DND-41 (cell line): ENCODE data around the gene SMAD9.
"Not testable (repeated sequence)": the region's sequence is repeated elsewhere in the genome, so short reads cannot be mapped to it uniquely, and the experiment has no call there.

Experiments used
- ATAC-seq: fragments of 200-7000 bp; cut with Tn5 transposase; 3 replicates; pipeline ENCODE4 v1.9.1; 2021; ENCODE audit warnings: low read depth; ENCODE audit not compliant: insufficient read depth
- DNase-seq: peaks from one replicate; pipeline ENCODE4 v3.0.0-alpha.2; 2020
- H2AFZ ChIP-seq: 2 replicates; pipeline ENCODE4 v1.6.0; 2012; ENCODE audit warnings: low read depth, low read length
- H3K27ac ChIP-seq: 2 replicates; pipeline ENCODE4 v1.5.1; 2012; ENCODE audit warnings: low read length, inconsistent platforms
- H3K27me3 ChIP-seq: fragments of 200-600 bp; sonication (generic); 2 replicates; pipeline ENCODE4 v1.6.0; 2012; ENCODE audit warnings: low read length, mild to moderate bottlenecking, inconsistent platforms; ENCODE audit not compliant: insufficient read depth, poor library complexity
- H3K36me3 ChIP-seq: 2 replicates; pipeline ENCODE4 v1.5.1; 2012; ENCODE audit warnings: low read length, inconsistent platforms; ENCODE audit not compliant: insufficient read depth
- H3K4me1 ChIP-seq: 2 replicates; pipeline ENCODE4 v1.5.1; 2012; ENCODE audit warnings: mild to moderate bottlenecking, low read length; ENCODE audit not compliant: insufficient read depth
- H3K4me2 ChIP-seq: 2 replicates; pipeline ENCODE4 v1.6.0; 2012; ENCODE audit warnings: mild to moderate bottlenecking, moderate library complexity, low read length, inconsistent platforms; ENCODE audit not compliant: insufficient read depth
- H3K4me3 ChIP-seq, 2 experiments: fragments of 200-600 bp in 1 of 2; shearing (Covaris generic) in 1 of 2; 2 replicates each; pipeline ENCODE4 v1.5.1; 2012 to 2016; ENCODE audit warnings: inconsistent platforms in 2 of 2, low read length in 2 of 2, mild to moderate bottlenecking in 2 of 2, low read depth in 1 of 2, moderate library complexity in 1 of 2
- H3K79me2 ChIP-seq: 2 replicates; pipeline ENCODE4 v1.6.0; 2012; ENCODE audit warnings: low read length, inconsistent platforms; ENCODE audit not compliant: insufficient read depth
- H3K9ac ChIP-seq: 2 replicates; pipeline ENCODE4 v1.6.0; 2012; ENCODE audit warnings: low read depth, mild to moderate bottlenecking, inconsistent platforms, low read length, moderate library complexity
- H3K9me3 ChIP-seq: 2 replicates; pipeline ENCODE4 v1.5.1; 2012; ENCODE audit warnings: low read length, moderate library complexity, mild to moderate bottlenecking, inconsistent platforms; ENCODE audit not compliant: insufficient read depth, severe bottlenecking
- H4K20me1 ChIP-seq: 2 replicates; pipeline ENCODE4 v1.6.0; 2012; ENCODE audit warnings: low read length; ENCODE audit not compliant: insufficient read depth
- EZH2 ChIP-seq: IDR thresholded peaks from 3 replicates; pipeline ENCODE4 v1.6.1; 2012; ENCODE audit warnings: borderline replicate concordance, low read depth, mild to moderate bottlenecking, moderate library complexity, low read length, inconsistent platforms; ENCODE audit not compliant: severe bottlenecking
- TF ChIP-seq, protein P1 (sequence below): IDR thresholded peaks from 2 replicates; pipeline ENCODE4 v1.5.1; 2012; ENCODE audit warnings: borderline replicate concordance, low read length, moderate library complexity, mild to moderate bottlenecking; ENCODE audit not compliant: poor library complexity, severe bottlenecking; ENCODE audit errors: extremely low read depth

The SMAD9 gene

DNA sequence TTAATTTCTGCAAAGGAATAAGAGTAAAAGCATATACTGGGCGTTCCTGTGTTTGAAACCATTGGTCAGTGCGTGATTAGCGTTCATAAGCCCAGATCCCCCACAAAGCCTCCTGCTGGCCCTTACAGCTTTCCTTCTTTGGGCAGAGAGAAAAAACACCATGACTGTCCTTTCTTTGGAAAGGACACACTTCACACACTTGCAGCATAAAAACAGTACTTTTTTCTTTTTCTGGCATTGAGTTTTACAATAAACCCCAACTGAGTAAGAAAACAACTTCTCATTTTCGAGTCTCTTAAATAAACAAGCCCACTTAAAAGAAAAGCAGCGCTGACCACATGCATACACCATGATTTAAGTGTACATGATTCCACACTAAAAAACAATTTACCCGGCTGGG is 35.8 kb downstream of the SMAD9 start:
- H3K9me3 ChIP-seq: no peaks in the 10 kb centered on the region
- no peak overlapping the region for H3K4me3 ChIP-seq
- TF ChIP-seq, protein P1, sequence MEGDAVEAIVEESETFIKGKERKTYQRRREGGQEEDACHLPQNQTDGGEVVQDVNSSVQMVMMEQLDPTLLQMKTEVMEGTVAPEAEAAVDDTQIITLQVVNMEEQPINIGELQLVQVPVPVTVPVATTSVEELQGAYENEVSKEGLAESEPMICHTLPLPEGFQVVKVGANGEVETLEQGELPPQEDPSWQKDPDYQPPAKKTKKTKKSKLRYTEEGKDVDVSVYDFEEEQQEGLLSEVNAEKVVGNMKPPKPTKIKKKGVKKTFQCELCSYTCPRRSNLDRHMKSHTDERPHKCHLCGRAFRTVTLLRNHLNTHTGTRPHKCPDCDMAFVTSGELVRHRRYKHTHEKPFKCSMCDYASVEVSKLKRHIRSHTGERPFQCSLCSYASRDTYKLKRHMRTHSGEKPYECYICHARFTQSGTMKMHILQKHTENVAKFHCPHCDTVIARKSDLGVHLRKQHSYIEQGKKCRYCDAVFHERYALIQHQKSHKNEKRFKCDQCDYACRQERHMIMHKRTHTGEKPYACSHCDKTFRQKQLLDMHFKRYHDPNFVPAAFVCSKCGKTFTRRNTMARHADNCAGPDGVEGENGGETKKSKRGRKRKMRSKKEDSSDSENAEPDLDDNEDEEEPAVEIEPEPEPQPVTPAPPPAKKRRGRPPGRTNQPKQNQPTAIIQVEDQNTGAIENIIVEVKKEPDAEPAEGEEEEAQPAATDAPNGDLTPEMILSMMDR: no peak
- no peak for TF ChIP-seq EZH2
- H3K27me3 ChIP-seq: peaks cover 3% of the 10 kb centered on the region
- H3K9ac ChIP-seq: no peak overlapping the region
- no peak overlapping the region for H2AFZ ChIP-seq
- H3K79me2 ChIP-seq: no peaks in the 10 kb centered on the region
- no peak for DNase-seq
- H3K4me2 ChIP-seq: no peak overlapping the region
- no peaks in the 10 kb centered on the region for H3K36me3 ChIP-seq
- H4K20me1 ChIP-seq: no peaks in the 10 kb centered on the region
- ATAC-seq: no peak
- no peaks in the 10 kb centered on the region for H3K4me1 ChIP-seq
- H3K27ac ChIP-seq: no peak overlapping the region

DNA sequence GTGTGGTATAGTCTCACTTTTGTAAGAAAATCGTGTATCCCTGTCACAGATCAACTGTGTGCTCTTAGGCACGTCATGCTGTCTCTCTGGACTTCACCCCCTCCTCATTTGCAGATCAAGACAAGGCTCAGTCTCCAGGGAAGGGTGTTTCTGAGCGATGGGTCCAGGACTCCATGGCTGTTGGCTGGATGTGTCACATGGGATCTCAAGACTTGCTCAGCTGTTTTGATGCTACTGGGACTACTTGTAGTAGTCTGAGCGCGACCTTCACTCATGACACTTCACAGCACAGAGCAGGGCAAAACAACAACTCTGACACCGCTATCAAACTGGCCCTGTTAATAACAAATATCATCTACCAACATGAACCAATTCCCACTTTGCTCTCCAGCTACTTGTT is 36.2 kb downstream of the SMAD9 start:
- Histone ChIP-seq H3K9ac (no peak overlapping the region), H3K36me3 (no peaks in the 10 kb centered on the region), H2AFZ (no peak overlapping the region), H3K27me3 (peaks cover 3% of the 10 kb centered on the region), H3K4me3 (no peak overlapping the region), H3K9me3 (no peaks in the 10 kb centered on the region), H3K27ac (no peak overlapping the region), H4K20me1 (no peaks in the 10 kb centered on the region), H3K4me2 (no peak overlapping the region), H3K4me1 (no peaks in the 10 kb centered on the region), H3K79me2 (no peaks in the 10 kb centered on the region)
- TF ChIP-seq, protein P1: no peak
- no peak for TF ChIP-seq EZH2
- DNase-seq: no peak
- no peak for ATAC-seq

DNA sequence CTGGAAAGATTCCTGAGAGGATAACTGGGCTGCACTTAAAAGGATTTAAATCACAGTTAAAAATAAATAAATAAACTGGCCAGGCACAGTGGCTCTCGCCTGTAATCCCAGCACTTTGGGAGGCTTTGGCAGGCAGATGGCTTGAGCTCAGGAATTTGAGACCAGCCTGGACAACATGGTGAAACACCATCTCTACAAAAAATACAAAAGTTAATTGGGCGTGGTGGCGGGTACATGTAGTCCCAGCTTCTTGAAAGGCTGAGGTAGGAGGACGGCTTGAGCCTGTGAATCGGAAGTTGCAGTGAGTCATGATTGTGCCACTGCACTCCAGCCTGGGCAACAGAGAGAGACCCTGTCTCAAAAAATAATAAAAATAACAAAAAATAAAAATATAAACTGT is 36.6 kb downstream of the SMAD9 start:
- H3K4me2 ChIP-seq, H3K4me3 ChIP-seq, DNase-seq, H4K20me1 ChIP-seq, H3K36me3 ChIP-seq, H3K4me1 ChIP-seq, H2AFZ ChIP-seq, H3K9ac ChIP-seq, ATAC-seq, H3K79me2 ChIP-seq, H3K27ac ChIP-seq, H3K9me3 ChIP-seq, H3K27me3 ChIP-seq: not testable (repeated sequence)

DNA sequence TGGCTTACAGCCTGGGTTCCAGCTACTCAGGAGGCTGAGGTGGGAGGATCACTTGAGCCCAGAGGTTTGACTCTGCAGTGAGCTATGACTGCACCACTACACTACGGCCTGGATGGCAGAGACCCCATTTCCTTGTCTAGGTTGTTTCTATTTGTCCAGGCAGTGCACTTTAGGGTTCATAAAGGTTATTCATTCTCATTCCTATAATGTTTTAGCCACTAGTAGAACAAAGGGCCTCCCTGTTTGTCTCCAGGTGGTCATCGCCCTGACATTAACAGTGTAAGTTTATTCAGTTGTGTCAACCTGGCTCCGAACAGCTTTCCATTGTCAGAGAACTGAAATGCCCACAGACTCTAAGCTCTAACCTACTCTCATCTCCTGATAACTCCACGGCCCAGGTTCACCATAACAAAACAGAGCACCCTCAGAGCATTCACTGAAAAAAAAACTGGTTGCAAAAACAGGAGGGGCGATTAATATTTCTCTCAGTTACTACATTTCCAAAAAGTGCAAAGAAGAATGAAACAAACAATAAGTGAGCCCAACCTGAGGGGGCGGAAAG is 37.1 kb downstream of the SMAD9 start:
- H3K9me3 ChIP-seq: no peaks in the 10 kb centered on the region
- DNase-seq (no peak), ATAC-seq (no peak)
- TF ChIP-seq, protein P1: no peak
- no peak for TF ChIP-seq EZH2
- no peak overlapping the region for H3K9ac ChIP-seq
- H3K4me1 ChIP-seq: no peaks in the 10 kb centered on the region
- no peak overlapping the region for H2AFZ ChIP-seq
- no peak overlapping the region for H3K4me2 ChIP-seq
- H3K27me3 ChIP-seq: peaks cover 3% of the 10 kb centered on the region
- no peaks in the 10 kb centered on the region for H3K79me2 ChIP-seq
- H4K20me1 ChIP-seq: no peaks in the 10 kb centered on the region
- H3K4me3 ChIP-seq: no peak overlapping the region
- H3K27ac ChIP-seq: no peak overlapping the region
- H3K36me3 ChIP-seq: no peaks in the 10 kb centered on the region
